Naive thymus-derived CD4-positive, alpha-beta T cell (primary cell): ENCODE measurements around the gene SEC14L3. TPM values are rescaled to one million over a fixed set of nuclear protein-coding genes. Genes with fewer than 3 reads are reported as not detected.

Source experiments
- ATAC-seq: fragments of 150-1000 bp; cut with Tn5 transposase; 2 replicates; pipeline ENCODE4 v1.10.0; 2021; ENCODE audit warnings: mild to moderate bottlenecking, moderate library complexity
- CTCF ChIA-PET: fragments of 350-600 bp; sonication (Branson Sonifier 250); formaldehyde crosslinking; loops from one replicate; lab custom pipeline; 2021; ENCODE audit warnings: antibody characterized with exemption; lab: Charles Lee
- POLR2A ChIA-PET: fragments of 350-600 bp; sonication (Branson Sonifier 250); formaldehyde crosslinking; loops from one replicate; lab custom pipeline; 2021; ENCODE audit warnings: antibody characterized with exemption, inconsistent platforms; lab: Charles Lee
- DNase-seq, 9 donors: peaks; one replicate each; pipeline versions ENCODE4 v3.0.0 to v3.0.0-alpha.2; 2020 to 2022; ENCODE audit warnings: mixed read lengths in 1 of 9
- H3K27ac ChIP-seq: one replicate; pipeline ENCODE4 v1.7.0; 2013; ENCODE audit warnings: mild to moderate bottlenecking, low read depth, low read length, moderate library complexity
- H3K27me3 ChIP-seq, 2 donors: one replicate each; pipeline ENCODE4 v1.7.0; 2013; ENCODE audit warnings: low read length in 2 of 2, mild to moderate bottlenecking in 2 of 2, moderate library complexity in 2 of 2; ENCODE audit not compliant: control insufficient read depth in 2 of 2, insufficient read depth in 2 of 2
- H3K36me3 ChIP-seq, 3 experiments: 1 replicate in 2 of 3; 2 replicates in 1 of 3; pipeline ENCODE4 v1.7.0; 2013; ENCODE audit warnings: low read length in 3 of 3, mild to moderate bottlenecking in 3 of 3, moderate library complexity in 1 of 3; ENCODE audit not compliant: insufficient read depth in 3 of 3, control insufficient read depth in 2 of 3
- H3K4me1 ChIP-seq, 2 donors: one replicate each; pipeline ENCODE4 v1.7.0; 2013; ENCODE audit warnings: low read length in 2 of 2, mild to moderate bottlenecking in 2 of 2, moderate library complexity in 1 of 2; ENCODE audit not compliant: control insufficient read depth in 2 of 2, insufficient read depth in 2 of 2
- H3K4me3 ChIP-seq: 2 replicates; pipeline ENCODE4 v1.7.0; 2013; ENCODE audit warnings: mild to moderate bottlenecking, low read length
- H3K9me3 ChIP-seq, 3 experiments: 1 replicate in 2 of 3; 2 replicates in 1 of 3; pipeline ENCODE4 v1.7.0; 2013; ENCODE audit warnings: low read length in 3 of 3; ENCODE audit not compliant: control insufficient read depth in 2 of 3
- H3K27ac Mint-ChIP-seq, 9 donors: one replicate each; pipeline ENCODE4 v1.8.0; 2020 to 2022; ENCODE audit warnings: mixed read lengths in 9 of 9, mild to moderate bottlenecking in 8 of 9, moderate library complexity in 5 of 9, inconsistent platforms in 2 of 9
- H3K27me3 Mint-ChIP-seq, 5 donors: one replicate each; pipeline ENCODE4 v1.8.0; 2021 to 2022; ENCODE audit warnings: mixed read lengths in 5 of 5, mild to moderate bottlenecking in 1 of 5
- H3K36me3 Mint-ChIP-seq, 5 donors: one replicate each; pipeline ENCODE4 v1.8.0; 2020 to 2022; ENCODE audit warnings: mixed read lengths in 5 of 5, mild to moderate bottlenecking in 3 of 5, inconsistent platforms in 1 of 5
- H3K4me1 Mint-ChIP-seq, 7 donors: one replicate each; pipeline ENCODE4 v1.8.0; 2020 to 2022; ENCODE audit warnings: mixed read lengths in 7 of 7, mild to moderate bottlenecking in 3 of 7, inconsistent platforms in 1 of 7
- H3K4me3 Mint-ChIP-seq, 10 donors: one replicate each; pipeline ENCODE4 v1.8.0; 2020 to 2022; ENCODE audit warnings: mild to moderate bottlenecking in 10 of 10, mixed read lengths in 10 of 10, moderate library complexity in 6 of 10, inconsistent platforms in 2 of 10
- H3K9me3 Mint-ChIP-seq, 11 donors: one replicate each; pipeline ENCODE4 v1.8.0; 2020 to 2022; ENCODE audit warnings: mixed read lengths in 11 of 11, mild to moderate bottlenecking in 4 of 11, inconsistent platforms in 1 of 11, moderate library complexity in 1 of 11
- intact Hi-C, 2 donors: fragments of 100-400 bp; cut with micrococcal nuclease; formaldehyde crosslinking; loops; one replicate each; pipeline ENCODE4 v1.15.1; 2023
- polyA plus RNA-seq, 2 donors: library from polyadenylated mRNA; unstranded; fragments of 300-500 nt; fragmentation: Illumina TruSeq; gene quantifications; one replicate each; pipeline ENCODE4 v1.2.3, GENCODE V29; 2021
- total RNA-seq, 6 experiments: library from RNA in 5 of 6; stranded (reverse) in 5 of 6; gene quantifications; 1 replicate in 5 of 6; 2 replicates in 1 of 6; pipeline ENCODE4 v1.2.3 and lab custom pipeline; 2021 to 2026

Gene SEC14L3
- total and polyA plus RNA-seq, 7 experiments from 2014 or later, result not detected

DNA sequence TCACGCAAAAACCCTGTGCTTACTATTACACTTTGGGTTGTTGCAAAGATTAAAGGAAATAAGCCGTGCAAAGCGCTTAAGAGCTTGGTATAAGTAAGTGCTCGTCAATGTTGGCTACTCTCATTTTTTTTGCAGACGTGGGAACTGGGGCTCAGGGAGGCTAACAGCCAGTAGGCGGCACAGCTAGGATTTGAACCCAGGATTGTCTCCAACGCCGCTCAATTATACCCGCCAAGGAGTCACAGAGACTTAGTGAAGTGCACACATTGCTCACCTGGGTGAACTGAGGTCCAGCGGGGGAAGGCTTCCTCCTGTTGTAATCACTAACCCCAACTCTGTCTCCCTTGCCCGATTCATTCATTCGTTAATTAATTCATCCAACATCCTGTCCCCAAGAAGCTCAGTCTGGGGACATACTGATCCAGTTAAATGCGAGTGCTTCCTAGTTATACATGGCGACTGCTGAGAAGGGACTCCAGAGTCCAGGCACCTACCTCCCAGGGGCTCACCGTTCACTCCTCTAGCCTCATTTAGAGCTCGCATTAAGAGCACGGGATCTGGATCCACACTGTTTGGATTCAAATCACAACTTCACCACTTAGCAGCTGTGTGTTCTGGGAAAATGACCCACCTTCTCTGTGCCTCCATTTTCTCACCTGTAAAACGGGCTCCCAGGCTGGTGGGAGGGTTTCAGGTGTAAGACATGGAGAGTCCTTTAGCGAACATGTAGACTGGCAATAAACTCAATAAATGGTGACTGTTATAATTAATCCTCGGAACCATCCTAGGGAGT is 47.1 kb downstream of the SEC14L3 start:
- Histone ChIP-seq H3K9me3 (no peaks in the 10 kb centered on the region), H3K4me1 (peaks cover 28 to 36% of the 10 kb centered on the region in 2 donors), H3K27me3 (no peaks in the 10 kb centered on the region), H3K27ac (peak overlapping the region; percentile 97), H3K36me3 (peaks cover 0 to 15% (median 0%) of the 10 kb centered on the region in 3 experiments), H3K4me3 (peak overlapping the region; percentile 66)
- peaks cover 30 to 71% (median 64%) of the 10 kb centered on the region in 7 donors for H3K4me1 Mint-ChIP-seq
- CTCF ChIA-PET, result interaction anchor here (0.5 to 7.7 kb wide), 15 partner anchors 11 to 816 kb away, joined by 3 to 78 read pairs (median 5); partner anchors contain the start of genes CASTOR1, OSM, RNF215 and SEC14L2
- peak overlapping the region; percentile 94 to 99 (median 98) for H3K4me3 Mint-ChIP-seq
- H3K27ac Mint-ChIP-seq, result peak overlapping the region; percentile 96 to 100 (median 98)
- peaks cover 4 to 37% (median 7%) of the 10 kb centered on the region in 5 donors for H3K36me3 Mint-ChIP-seq
- ATAC-seq (no peak), DNase-seq (peak in 1 of 9 donors; percentile 38)
- intact Hi-C loops, result loop anchor here (1.0 to 10.0 kb wide), 14 partner anchors 28 to 1070 kb away; partner anchors contain the start of genes ASCC2 (in 2 of the 2), SF3A1 (in 2 of the 2), UQCR10 (in 2 of the 2) and ZMAT5 (in 2 of the 2)
- POLR2A ChIA-PET, result interaction anchor here (0.7 to 7.8 kb wide), 23 partner anchors 11 to 871 kb away, joined by 3 to 158 read pairs (median 4); partner anchors contain the start of genes CASTOR1, CCDC157, SEC14L2 and SF3A1
- H3K9me3 Mint-ChIP-seq, result no peaks in the 10 kb centered on the region
- peaks cover 0 to 4% (median 0%) of the 10 kb centered on the region in 5 donors for H3K27me3 Mint-ChIP-seq

DNA sequence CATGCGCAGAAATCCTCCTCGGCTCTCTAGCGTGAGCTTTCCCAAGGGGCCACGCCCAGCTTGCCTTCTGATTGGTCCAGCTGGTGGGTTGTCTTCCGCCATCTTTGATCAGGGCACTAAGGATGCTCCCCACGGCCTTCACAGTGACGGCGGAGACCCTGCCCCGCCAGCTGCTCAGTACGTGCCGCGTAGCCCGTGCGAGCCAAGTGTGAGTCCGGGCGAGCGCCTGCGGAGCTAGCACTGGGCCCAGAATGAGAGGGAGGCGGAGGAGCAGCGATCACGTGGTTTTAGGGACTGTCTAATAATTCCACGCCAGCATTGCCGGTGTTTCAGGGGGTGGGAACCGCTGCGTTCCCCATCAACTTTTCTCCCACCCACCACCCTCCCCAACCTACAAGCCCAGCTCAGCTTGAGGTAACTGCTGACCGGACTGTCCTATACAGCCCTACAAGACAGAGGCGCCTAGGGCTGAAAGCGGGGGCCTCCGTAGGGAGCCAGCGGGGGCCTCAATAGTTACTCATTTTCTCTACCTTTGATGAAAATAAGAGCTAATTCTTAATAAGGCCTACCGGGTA is 47.8 kb downstream of the SEC14L3 start:
- DNase-seq (peak; percentile 82 to 99 (median 98)), ATAC-seq (peak; percentile 92)
- H3K27me3 Mint-ChIP-seq, result peaks cover 0 to 4% (median 0%) of the 10 kb centered on the region in 5 donors
- CTCF ChIA-PET, result interaction anchor here (0.6 to 7.7 kb wide), 12 partner anchors 10 to 816 kb away, joined by 3 to 78 read pairs (median 6); partner anchors contain the start of genes CASTOR1, OSM, RNF215 and SEC14L2
- POLR2A ChIA-PET, result interaction anchor here (0.7 to 7.8 kb wide), 28 partner anchors 11 to 922 kb away, joined by 3 to 158 read pairs (median 4); partner anchors contain the start of genes CASTOR1, CCDC157, MORC2 and PATZ1
- peak overlapping the region; percentile 76 for H3K4me3 ChIP-seq
- H3K27ac Mint-ChIP-seq, result peak overlapping the region; percentile 96 to 100 (median 98)
- H3K4me3 Mint-ChIP-seq, result peak overlapping the region; percentile 94 to 99 (median 98)
- no peaks in the 10 kb centered on the region for H3K27me3 ChIP-seq
- H3K27ac ChIP-seq, result peak overlapping the region; percentile 97
- peaks cover 4 to 39% (median 7%) of the 10 kb centered on the region in 5 donors for H3K36me3 Mint-ChIP-seq
- H3K4me1 ChIP-seq, result peaks cover 28 to 36% of the 10 kb centered on the region in 2 donors
- peaks cover 30 to 71% (median 64%) of the 10 kb centered on the region in 7 donors for H3K4me1 Mint-ChIP-seq
- no peaks in the 10 kb centered on the region for H3K9me3 ChIP-seq
- no peaks in the 10 kb centered on the region for H3K9me3 Mint-ChIP-seq
- intact Hi-C loops, result loop anchor here (1.0 to 10.0 kb wide), 16 partner anchors 10 to 1071 kb away; partner anchors contain the start of genes ASCC2 (in 2 of the 2), SF3A1 (in 2 of the 2), UQCR10 (in 2 of the 2) and ZMAT5 (in 2 of the 2)
- peaks cover 0 to 17% (median 0%) of the 10 kb centered on the region in 3 experiments for H3K36me3 ChIP-seq

DNA sequence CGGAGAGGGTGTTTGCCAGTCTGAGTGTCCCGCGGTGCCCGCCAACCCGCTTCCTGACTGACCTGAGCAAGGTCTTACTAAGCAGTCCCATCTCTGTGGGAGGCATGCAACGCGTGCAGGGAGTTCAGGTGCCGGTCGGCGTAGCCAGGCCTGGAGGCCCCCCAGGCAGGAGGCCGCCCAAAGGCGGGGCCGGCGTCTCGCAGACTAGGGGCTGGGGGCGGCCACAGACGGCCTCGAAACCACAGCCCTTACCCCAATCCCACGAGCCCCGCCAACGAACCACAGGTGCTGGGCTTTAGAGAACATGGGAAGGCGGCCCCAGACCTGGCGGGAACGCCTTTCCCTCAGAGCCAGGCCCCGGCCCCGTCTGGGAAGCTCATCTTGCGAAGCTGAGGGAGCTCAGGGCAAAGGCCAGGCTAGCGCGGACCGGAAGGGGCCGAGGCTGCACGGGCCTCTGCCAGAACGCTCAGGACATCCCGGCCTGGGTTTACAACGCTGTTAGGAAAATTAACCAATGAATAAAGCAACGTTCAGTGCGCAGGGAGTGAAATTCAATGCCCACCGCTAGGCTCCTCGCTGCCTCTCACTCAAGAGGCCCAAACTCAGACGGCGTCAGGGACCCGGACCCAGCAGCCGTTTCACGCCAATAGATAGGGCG is 48.4 kb downstream of the SEC14L3 start:
- ChIA-PET CTCF (interaction anchor here (0.6 to 7.7 kb wide), 11 partner anchors 10 to 506 kb away, joined by 4 to 78 read pairs (median 8); partner anchors contain the start of genes CASTOR1, OSM, RNF215 and SEC14L2), POLR2A (interaction anchor here (0.7 to 7.8 kb wide), 25 partner anchors 10 to 923 kb away, joined by 3 to 158 read pairs (median 4); partner anchors contain the start of genes CASTOR1, CCDC157, MORC2 and PATZ1)
- intact Hi-C loops, result loop anchor here (1.0 to 10.0 kb wide), 9 partner anchors 9 to 1071 kb away; partner anchors contain the start of genes ASCC2 (in 1 of the 2), NF2 (in 1 of the 2), PATZ1 (in 1 of the 2) and PIK3IP1 (in 1 of the 2)
- Mint-ChIP-seq H3K9me3 (no peaks in the 10 kb centered on the region), H3K4me3 (peak overlapping the region; percentile 94 to 99 (median 98)), H3K4me1 (peaks cover 30 to 71% (median 64%) of the 10 kb centered on the region in 7 donors), H3K27ac (peak overlapping the region; percentile 96 to 100 (median 98)), H3K27me3 (peaks cover 0 to 4% (median 0%) of the 10 kb centered on the region in 5 donors), H3K36me3 (peaks cover 4 to 35% (median 7%) of the 10 kb centered on the region in 5 donors)
- peak in 2 of 9 donors; percentile 41 to 68 for DNase-seq
- Histone ChIP-seq H3K4me1 (peaks cover 28 to 36% of the 10 kb centered on the region in 2 donors), H3K27me3 (no peaks in the 10 kb centered on the region), H3K9me3 (no peaks in the 10 kb centered on the region), H3K27ac (peak overlapping the region; percentile 97), H3K36me3 (peaks cover under 1 to 19% (median 3%) of the 10 kb centered on the region in 3 experiments), H3K4me3 (peak overlapping the region; percentile 76)
- ATAC-seq, result no peak

DNA sequence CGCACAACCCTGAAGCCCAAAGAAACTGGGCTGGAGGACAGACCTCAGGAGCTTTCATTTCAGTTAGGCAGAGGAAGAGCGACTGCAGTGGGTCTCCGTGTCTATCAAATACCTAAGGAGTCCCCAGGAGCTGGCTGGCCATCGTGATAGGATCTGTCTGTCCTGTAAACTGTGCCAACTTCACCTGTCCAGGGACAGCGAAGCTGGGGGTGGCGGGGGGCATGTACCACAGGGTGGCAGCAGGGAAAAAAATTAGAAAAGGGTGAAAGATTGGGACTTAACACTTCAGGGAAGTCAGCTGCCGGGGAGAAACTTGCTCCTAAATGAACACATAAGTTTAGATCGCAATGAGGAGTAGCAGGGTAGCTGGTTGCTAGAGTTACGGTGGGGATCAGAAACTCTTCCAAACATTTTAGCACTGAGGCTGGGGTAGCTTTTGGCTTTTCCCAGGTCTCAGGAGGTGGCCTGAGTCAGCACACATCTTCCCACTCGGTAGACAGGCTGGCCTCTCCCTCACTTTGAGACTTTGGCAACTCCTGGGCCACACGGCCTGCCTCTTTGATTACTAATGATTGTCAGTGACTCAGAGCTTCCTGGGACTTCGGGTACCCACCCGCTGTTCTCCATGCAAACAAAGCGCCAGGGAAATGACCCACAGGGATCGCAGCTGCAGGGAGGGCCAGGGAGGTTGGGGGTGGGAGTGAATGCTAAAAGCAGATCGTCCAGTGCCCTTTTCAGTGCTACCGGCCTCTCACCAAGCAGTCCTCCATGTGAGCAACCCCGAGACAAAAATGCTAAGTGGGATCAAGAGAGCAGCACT is 49.1 kb downstream of the SEC14L3 start:
- H3K4me3 Mint-ChIP-seq, result peak overlapping the region; percentile 94 to 99 (median 98)
- peak overlapping the region; percentile 79 to 100 (median 97) for H3K27ac Mint-ChIP-seq
- peak in 1 of 9 donors; percentile 57 for DNase-seq
- ChIA-PET CTCF (interaction anchor here (2.5 to 7.7 kb wide), 5 partner anchors 9 to 134 kb away, joined by 19 to 78 read pairs (median 38); partner anchors contain the start of genes CASTOR1 and SEC14L2), POLR2A (interaction anchor here (1.1 to 7.8 kb wide), 12 partner anchors 10 to 924 kb away, joined by 3 to 158 read pairs (median 10); partner anchors contain the start of genes CCDC157, PATZ1, SEC14L2 and SF3A1)
- intact Hi-C loops, result loop anchor here (1.0 to 10.0 kb wide), 9 partner anchors 8 to 1072 kb away; partner anchors contain the start of genes ASCC2 (in 1 of the 2), NF2 (in 1 of the 2), PATZ1 (in 1 of the 2) and PIK3IP1 (in 1 of the 2)
- Histone ChIP-seq H3K36me3 (peaks cover 6 to 19% (median 7%) of the 10 kb centered on the region in 3 experiments), H3K4me1 (peaks cover 28 to 36% of the 10 kb centered on the region in 2 donors), H3K4me3 (peak overlapping the region; percentile 76), H3K27ac (peak overlapping the region; percentile 97), H3K27me3 (no peaks in the 10 kb centered on the region), H3K9me3 (no peaks in the 10 kb centered on the region)
- H3K36me3 Mint-ChIP-seq, result peaks cover 4 to 34% (median 10%) of the 10 kb centered on the region in 5 donors
- ATAC-seq, result no peak
- no peaks in the 10 kb centered on the region for H3K9me3 Mint-ChIP-seq
- H3K27me3 Mint-ChIP-seq, result peaks cover 0 to 4% (median 0%) of the 10 kb centered on the region in 5 donors
- peaks cover 30 to 68% (median 64%) of the 10 kb centered on the region in 7 donors for H3K4me1 Mint-ChIP-seq
